ENCODE results near the gene MED16.

MED16 gene, protein sequence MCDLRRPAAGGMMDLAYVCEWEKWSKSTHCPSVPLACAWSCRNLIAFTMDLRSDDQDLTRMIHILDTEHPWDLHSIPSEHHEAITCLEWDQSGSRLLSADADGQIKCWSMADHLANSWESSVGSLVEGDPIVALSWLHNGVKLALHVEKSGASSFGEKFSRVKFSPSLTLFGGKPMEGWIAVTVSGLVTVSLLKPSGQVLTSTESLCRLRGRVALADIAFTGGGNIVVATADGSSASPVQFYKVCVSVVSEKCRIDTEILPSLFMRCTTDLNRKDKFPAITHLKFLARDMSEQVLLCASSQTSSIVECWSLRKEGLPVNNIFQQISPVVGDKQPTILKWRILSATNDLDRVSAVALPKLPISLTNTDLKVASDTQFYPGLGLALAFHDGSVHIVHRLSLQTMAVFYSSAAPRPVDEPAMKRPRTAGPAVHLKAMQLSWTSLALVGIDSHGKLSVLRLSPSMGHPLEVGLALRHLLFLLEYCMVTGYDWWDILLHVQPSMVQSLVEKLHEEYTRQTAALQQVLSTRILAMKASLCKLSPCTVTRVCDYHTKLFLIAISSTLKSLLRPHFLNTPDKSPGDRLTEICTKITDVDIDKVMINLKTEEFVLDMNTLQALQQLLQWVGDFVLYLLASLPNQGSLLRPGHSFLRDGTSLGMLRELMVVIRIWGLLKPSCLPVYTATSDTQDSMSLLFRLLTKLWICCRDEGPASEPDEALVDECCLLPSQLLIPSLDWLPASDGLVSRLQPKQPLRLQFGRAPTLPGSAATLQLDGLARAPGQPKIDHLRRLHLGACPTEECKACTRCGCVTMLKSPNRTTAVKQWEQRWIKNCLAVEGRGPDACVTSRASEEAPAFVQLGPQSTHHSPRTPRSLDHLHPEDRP

DNA sequence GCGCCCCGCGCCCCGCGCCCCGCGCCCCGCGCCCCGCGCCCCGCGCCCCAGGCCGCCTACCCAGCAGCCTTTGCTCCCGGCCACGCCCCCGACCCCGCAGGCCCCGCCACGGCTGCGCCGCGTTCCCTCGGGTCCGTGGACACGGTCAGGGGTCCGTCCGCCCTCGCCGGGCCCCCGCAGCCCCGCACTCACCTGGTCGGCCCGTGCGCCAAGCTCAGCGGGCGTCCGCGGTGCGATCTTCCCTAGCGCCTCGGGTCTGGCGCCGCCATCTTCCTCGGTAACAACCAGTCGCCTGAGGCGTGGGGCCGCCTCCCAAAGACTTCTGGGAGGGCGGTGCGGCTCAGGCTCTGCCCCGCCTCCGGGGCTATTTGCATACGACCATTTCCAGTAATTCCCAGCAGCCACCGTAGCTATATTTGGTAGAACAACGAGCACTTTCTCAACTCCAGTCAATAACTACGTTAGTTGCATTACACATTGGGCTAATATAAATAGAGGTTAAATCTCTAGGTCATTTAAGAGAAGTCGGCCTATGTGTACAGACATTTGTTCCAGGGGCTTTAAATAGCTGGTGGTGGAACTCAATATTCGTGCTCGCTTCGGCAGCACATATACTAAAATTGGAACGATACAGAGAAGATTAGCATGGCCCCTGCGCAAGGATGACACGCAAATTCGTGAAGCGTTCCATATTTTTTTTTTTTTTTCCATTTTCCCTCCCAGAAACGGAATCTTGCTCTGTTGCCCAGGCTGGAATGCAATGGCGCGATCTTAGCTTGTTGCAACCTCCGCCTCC, at the start of gene MED16, which contains the start of gene RNU6-9:
Gene MED16, minus strand, starts transcription at position 294 of the 796 bp plus-strand sequence. CDS start 2,056 bp downstream, outside the sequence.
Gene RNU6-9, plus strand, starts transcription at position 591 of the 796 bp plus-strand sequence.
- peak; percentile 24 to 95 (median 83) for DNase-seq

DNA sequence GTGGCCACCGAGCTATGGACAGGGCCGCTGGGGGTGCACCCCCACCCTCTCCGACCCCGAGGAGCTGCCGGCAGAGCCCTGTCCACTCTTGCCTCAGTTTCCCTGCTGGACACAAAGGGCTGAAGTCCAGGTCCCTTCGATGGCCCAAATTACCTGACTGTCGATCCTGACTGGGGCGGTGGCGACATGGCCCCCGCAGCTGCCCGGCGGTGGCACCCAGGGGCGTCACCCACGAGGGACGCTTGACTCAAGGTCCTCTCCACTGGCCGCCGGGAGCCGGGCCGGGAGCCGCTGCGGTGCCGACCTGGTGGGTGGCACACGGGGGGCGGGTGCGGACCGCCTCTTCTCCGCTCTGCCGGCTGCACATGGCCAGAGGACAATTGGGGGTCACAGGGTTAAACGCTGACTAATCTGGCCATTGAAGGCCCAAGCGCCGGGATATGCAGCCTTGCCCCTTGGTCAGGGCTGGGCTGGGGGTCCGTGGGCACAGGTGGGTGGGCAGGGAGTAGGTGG, 49.2 kb upstream of the MED16 start:
- no peak for DNase-seq

DNA sequence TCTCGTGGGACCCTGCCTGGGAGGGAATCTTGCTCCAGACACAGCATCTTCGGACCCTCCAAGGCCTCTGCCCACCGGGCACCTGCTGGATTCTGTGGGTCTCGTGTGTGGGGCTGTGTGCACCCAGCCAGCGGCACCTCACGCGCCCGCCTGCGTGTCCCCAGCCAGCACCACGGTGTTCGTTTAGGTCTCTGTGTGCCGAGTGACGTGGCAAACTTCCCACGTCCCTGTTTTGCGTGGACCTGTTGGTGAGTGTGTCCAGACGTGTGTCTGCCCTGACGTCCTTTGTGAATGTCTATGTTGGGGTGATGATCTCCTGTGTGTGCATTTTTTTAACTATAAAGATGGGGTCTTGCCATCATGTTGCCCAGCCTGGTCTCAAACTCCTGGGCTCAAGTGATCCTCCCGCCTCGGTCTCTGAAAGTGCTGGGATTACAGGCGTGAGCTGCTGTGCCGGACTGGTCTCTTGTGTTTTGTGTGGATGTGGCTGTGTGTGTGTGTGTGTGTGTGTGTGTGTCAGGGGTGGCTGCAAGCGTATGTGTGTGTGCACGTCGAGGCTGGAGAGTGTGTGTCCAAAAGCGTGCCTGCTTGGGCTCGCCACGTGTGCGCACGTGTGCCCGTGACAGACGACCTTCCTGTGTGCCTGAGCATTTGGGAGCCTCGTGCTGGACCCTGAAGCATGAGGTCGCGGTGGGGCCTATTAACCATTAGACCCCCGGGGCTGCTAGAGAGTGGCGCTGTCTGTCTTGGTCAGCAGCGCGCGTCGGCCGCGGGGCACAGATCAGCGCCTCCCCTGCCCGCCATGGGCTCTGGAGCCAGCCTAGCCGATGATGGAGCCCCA, 48.5 kb upstream of the MED16 start:
- DNase-seq: peak in 1 of 51 donors; percentile 77

DNA sequence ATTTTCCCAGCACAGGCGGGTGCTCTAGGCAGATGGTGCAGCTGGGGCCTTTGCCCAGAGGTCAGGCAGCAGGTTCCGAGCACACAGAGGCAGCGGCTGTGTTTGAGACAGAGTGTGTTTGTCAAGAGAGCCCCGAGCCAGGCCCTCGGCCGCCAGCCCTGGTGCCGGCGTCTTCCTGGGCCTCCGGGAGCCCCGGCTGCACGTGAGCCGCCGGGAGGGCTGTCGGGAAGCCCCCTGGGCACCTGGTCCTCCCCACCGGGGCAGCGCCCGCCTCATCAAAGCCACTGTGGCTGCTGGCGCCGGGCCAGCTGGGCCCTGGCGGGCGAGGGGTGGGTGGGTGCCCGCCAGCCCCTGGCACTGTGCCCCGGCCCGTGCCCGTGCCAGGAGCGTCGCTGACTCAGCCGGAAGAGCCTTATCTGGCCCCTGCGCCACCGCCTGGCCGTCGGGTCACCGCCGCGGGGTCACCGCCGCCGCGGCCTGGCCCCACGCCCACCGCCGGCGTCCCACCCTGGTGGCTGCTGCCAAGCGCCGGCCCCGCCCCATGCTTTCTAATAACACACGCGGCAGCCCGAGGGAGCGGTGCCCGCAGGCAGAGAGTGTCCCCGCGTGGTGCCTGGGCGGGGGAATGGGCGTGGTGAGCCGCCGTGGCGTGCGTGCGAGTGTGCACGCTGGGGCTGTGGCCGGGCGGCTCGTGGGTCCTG, 47.8 kb upstream of the MED16 start:
- DNase-seq: peak in 44 of 51 donors; percentile 9 to 83 (median 62)

DNA sequence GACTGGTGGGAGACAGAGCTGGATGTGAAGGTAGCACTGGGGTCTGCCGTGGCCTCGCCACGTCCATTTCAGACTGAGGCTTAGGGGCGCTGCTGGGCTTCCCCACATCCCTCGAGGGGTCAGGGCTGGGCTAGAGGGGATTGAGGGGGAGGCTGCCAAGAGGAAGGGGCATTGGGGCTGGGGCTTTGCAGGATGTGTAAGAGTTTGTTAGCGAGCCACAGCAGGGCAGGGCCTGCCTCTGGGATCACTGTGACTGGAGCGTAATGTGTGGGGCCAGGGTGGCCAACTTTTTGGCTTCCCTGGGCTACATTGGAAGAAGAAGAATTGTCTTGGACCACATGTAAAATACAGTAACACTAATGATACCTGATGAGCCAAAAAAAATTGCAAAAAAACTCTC, 46.9 kb upstream of the MED16 start:
- DNase-seq: no peak

DNA sequence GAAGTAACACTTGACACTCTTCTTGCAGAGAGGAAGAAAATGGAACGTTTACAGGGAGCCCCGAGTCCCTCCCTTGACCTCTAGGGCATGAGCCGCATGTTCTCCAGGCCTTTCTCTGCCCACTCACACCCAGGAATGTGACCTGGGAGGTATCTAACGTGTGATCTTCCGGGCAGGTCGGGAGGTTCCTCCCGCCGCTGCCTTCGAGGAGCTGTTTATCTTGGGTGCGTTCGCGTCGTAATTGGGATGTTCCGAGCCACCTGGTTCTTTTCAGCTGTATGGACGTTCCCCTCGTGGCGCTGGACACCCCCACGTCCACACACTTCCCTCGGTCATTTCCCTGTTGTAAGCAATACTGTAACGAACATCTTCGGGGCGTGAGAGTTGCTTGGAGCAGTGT, 46.5 kb upstream of the MED16 start:
- no peak for DNase-seq

DNA sequence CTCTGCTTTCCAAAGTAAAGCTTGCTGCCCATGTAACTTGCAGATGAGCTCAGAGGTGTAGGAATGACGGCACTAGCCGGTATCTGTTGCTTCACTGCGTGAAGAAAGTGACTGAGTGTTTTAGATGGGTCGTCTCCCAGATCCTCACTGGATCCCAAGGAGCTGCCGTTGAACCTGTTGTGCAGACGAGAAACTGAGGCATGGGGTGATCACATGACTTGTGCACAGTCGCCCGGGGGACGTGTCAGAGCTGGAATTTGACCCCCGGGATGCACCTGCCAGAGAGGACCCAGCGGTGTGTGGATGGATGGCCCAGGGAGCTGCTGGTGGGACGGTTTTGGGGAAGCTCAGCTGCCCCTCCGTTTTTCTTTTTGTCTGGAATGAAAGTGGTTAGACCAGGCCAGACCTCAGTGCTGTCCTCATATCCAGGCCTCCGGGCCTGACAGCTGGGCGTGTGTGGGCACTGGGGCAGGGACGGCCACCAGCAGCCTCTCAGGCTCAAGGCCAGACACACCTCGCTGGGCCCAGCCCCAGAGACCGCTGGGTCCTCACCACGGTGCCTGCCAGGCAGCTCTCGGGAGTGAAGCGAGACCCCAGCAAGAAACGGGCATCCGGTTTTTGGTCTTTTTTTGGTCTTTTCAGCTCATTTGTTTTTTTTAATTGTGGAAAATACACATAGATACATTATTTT, 45.4 kb upstream of the MED16 start:
- DNase-seq: no peak

DNA sequence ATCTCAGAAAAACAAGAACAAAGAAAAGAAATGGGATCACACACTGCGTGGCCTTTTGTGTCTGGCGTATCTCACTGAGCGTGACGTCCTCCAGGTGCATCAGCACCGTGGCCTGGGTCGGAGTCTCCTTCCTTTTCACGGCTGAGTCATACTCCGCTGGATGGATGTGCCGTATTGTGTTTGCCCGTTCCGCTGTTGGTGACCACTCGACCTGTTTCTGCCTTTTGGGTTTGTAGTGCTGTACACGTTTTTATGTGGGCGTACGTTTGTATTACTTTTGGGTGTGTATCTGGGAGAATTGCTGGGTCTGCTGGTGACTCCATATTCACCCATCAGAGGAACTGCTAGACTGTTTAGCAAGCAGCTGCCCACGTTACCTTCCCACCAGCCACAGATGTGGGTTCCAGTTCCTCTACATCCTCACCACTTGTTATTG, 44.3 kb upstream of the MED16 start:
- no peak for DNase-seq

DNA sequence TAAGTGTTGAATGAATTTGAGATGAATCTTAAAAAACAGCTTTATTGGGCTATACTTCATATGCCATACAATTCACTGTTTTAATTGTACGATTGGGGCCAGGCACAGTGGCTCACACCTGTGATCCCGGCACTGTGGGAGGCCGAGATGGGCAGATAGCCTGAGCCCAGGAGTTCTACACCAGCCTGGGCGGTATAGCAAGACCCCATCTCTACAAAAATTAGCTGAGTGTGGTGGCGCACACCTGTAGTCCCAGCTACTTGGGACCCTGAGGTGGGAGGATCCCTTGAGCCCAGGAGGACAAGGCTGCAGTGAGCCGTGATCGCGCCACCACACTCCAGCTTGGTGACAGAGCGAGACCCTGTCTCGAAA, 43.2 kb upstream of the MED16 start:
- DNase-seq: no peak

DNA sequence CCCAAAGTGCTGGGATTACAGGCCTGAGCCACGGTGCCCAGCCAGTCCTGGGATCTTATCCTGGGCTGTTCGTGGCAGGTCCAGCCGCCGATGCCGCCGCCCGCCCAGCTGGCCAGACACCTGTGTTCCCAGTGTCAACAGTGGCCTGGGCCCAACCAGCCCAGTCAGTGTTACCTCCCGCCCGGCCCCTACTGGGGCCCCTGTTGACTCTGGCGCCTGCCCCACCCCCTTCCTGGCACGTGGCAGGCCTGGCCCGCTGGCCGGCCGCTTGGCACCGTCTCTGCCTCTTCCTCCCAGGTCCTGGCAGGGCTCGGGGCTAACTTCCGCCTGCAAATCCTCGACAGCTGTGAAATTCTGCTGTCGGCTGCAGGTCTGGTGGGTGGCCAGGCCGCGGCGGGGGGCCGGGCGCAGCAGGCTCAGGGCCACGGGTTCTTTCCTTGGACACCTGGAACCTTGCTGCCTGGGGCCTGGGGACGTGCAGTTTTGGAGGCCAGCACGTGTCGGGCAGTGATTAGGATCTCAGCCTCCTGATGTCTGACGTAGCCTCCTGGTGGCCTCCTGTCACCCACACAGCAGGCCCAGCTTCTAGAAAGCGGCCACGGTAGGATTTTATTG, 42.0 kb upstream of the MED16 start:
- DNase-seq: peak in 50 of 51 donors; percentile 12 to 80 (median 62)

DNA sequence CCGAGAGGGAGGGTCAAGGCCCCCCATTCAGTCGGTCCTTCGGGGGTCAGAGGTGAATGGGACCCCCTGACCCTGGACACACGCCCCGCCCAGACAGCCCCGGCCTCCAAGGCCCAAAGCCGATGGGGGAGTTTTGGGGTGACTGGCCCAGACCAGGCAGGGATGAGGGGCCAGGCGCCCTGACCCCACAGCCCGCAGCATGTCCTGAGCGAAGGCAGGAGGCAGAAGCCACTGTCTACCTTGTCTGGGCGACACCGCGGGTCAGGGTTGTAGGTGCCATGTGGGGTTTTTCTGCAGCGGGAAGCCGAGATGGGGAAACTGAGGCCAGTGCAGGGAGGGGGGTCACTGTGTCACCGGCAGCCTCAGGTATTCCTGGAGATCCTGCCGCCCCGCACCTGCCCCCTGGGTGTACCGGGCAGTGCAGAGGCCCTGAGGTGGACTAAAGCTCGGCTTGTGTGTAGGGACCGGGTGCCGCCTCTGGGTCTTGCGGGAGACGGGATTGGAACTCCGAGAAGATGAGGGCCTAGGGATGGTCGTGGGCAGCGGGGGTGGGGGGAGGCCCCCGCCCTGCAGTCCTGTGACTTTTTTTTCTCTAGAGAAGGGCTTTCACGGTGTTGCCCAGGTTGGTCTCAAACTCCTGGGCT, 41.3 kb upstream of the MED16 start:
- DNase-seq: no peak

DNA sequence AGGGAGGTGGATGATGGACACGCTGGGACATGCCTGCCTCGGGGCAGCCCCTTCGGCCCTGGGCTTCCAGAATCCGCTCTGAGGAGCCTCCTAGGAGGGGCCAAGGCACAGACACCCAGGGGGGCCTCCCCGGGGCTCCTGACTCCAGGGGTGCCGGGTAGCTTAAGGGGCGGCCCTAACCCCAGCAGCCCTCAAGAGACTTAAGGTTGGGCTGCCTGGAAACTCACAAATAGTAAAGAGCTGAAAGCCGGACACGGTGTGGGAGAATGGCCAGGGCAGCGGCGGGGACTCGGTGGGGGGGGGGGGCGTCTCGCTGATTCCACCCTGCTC, 40.5 kb upstream of the MED16 start:
- no peak for DNase-seq

DNA sequence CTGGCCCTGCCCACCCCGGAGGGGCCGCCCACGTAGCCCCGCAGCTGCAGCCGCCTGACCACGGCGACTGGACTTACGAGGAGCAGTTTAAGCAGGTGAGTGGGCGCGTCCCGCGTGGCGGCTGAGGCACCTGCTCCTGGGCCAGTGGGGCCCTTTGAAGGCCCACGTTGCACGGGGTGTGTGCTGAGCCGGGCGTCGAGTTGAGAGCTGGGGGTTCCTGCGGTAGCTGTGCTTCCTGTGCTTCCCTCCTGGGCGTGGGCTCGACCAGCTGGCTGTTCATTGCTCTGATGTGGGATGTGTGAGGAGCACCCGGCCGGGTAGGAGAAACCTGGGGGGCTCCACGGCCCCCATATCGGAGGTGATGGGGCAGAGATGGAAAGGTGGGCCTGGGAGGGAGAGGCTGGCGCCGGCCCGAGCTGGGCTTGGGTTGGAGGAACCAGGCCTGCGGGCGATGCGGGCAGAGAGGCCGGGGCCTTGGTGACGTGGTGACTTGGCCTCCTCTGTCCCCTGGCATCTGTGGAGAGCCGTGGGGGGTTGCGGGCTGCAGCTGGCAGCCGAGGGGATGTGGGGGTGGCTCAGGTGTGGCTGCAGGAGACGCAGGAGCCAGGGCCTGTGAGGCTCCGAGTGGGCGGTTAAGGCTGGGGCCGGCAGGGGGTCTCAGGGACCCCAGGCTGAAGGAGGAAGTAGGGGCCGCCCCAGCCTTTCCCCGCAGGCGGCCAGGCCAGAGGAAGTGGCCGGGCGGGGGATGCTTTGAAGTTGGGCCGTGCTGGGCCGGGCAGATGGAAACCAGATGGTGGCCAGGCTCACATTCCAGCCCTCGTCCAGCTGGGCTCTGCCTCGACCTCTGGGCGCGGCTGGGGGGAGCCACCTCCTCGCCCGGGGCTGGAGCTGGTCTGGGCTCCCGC, 39.9 kb upstream of the MED16 start:
- DNase-seq: peak in 3 of 51 donors; percentile 9 to 28 (median 23)

DNA sequence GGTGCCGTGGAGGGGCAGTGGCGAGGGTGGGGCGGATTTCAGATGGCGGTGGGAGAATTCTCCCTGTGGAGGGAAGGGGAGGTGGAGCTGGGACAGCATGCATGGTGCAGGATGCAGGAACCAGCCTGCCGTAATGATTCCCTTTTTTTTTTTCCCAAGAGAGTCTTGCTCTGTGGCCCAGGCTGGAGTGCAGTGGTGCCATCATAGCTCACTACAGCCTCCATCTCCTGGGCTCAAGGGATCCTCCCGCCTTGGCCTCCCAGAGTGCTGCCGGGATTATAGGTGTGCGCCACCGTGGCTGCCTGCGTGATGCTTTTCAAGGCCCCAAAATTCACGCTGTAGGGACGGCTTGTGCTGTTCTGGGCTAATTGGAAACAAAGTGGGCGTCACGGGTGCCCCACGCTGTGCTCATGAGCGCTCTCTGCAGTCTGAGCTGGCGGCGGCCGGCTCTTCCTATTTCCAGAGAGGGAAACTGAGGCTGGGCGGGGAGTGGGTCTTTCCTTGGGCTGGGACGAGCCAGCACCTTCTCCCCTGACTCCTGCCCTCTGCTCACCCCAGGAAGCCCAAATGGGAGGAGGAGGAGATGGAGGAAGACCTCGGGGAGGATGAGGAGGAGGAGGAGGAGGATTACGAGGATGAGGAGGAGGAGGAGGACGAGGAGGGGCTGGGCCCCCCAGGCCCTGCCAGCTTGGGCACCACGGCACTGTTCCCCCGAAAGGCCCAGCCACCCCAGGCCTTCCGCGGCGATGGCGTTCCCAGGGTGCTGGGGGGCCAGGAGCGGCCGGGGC, 39.1 kb upstream of the MED16 start:
- no peak for DNase-seq

DNA sequence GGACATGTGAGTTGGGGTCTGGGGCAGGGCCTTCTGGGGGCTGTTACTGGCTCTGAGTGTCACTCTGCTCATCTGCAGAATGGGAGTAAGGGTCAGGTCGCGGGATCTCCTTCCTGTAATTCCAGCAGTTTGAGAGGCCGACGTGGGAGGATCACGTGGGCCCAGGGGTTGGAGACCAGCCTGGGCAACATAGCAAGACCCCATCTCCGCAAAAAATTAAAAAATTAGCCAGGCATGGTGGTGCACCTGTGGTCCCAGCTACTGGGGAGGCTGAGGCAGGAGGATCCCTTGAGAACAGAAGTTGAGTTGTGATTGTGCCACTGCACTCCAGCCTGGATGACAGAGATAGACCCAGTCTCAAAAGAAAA, 36.9 kb upstream of the MED16 start:
- no peak for DNase-seq

DNA sequence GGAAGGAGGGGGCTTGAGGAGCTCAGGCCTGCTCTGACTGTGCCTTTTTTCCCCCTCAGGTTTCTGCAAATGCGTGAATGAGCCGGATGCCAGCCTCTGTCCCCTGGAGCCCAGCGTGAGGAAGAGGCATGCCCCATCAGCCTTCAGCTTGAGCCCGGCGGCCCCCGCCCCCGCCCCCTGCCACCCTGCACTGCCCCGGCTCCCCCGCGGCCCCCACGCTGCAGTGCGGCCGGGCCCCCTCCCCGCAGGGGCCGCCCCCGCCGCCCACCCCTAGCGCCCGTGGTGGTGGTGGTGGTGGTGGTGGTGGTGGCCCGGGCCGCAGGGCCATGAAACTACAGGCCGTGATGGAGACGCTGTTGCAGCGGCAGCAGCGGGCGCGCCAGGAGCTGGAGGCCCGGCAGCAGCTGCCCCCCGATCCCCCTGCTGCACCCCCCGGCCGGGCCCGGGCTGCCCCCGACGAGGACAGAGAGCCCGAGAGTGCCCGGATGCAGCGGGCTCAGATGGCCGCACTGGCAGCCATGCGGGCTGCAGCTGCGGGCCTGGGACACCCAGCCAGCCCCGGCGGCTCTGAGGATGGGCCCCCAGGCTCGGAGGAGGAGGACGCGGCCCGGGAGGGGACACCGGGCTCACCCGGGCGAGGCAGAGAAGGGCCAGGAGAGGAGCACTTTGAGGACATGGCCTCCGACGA, 36.4 kb upstream of the MED16 start:
- no peak for DNase-seq
